ENCODE data around the gene PRKAG2.

PRKAG2 gene

GRCh38 chr7:151550656-151551286, 326.1 kb downstream of the PRKAG2 start:
- no peak overlapping the region for H3K4me3 ChIP-seq (ENCODE audit: low read length)
- H3K4me1 ChIP-seq (ENCODE audit: control insufficient read depth, low read length) = no peaks in the 10 kb centered on the region
- H3K36me3 ChIP-seq (ENCODE audit: control insufficient read depth, low read length) = no peaks in the 10 kb centered on the region
- no peaks in the 10 kb centered on the region for H3F3A ChIP-seq (ENCODE audit: control insufficient read depth, insufficient read depth)
- TF ChIP-seq CTCF (IDR thresholded peaks at IDR 0.05; ENCODE audit: low read depth, low read length, poor library complexity, severe bottlenecking) = no peak
- TF ChIP-seq EZH2phosphoT487 (IDR thresholded peaks at IDR 0.05; ENCODE audit: borderline replicate concordance, low read length) = no peak
- H4K20me1 ChIP-seq (ENCODE audit: control insufficient read depth, insufficient read depth, low read depth, low read length) = no peaks in the 10 kb centered on the region
- peaks cover 5% of the 10 kb centered on the region; the same call in 1 of the 2 replicates for H3K27me3 ChIP-seq (ENCODE audit: control insufficient read depth, low read length)
- H3K9me3 ChIP-seq (ENCODE audit: control insufficient read depth, insufficient read depth, low read length) = no peaks in the 10 kb centered on the region
- H3K4me2 ChIP-seq (ENCODE audit: low read length) = no peak overlapping the region
- no peak overlapping the region for H3K27ac ChIP-seq (ENCODE audit: low read depth, low read length)
- H3K79me2 ChIP-seq (ENCODE audit: control insufficient read depth, low read length) = no peaks in the 10 kb centered on the region
- no peaks in the 10 kb centered on the region for H3K9me2 ChIP-seq (replicated peaks; ENCODE audit: control insufficient read depth, low read length)

GRCh38 chr7:151549644-151550043, 327.3 kb downstream of the PRKAG2 start:
- no peaks in the 10 kb centered on the region for H3F3A ChIP-seq (ENCODE audit: control insufficient read depth, insufficient read depth)
- H3K4me2 ChIP-seq (ENCODE audit: low read length) = no peak overlapping the region
- H4K20me1 ChIP-seq (ENCODE audit: control insufficient read depth, insufficient read depth, low read depth, low read length) = no peaks in the 10 kb centered on the region
- TF ChIP-seq EZH2phosphoT487 (IDR thresholded peaks at IDR 0.05; ENCODE audit: borderline replicate concordance, low read length) = no peak
- TF ChIP-seq CTCF (IDR thresholded peaks at IDR 0.05; ENCODE audit: low read depth, low read length, poor library complexity, severe bottlenecking) = no peak
- H3K4me1 ChIP-seq (ENCODE audit: control insufficient read depth, low read length) = no peaks in the 10 kb centered on the region
- no peaks in the 10 kb centered on the region for H3K9me2 ChIP-seq (replicated peaks; ENCODE audit: control insufficient read depth, low read length)
- H3K79me2 ChIP-seq (ENCODE audit: control insufficient read depth, low read length) = no peaks in the 10 kb centered on the region
- no peak overlapping the region for H3K4me3 ChIP-seq (ENCODE audit: low read length)
- no peak overlapping the region for H3K27ac ChIP-seq (ENCODE audit: low read depth, low read length)
- no peaks in the 10 kb centered on the region for H3K9me3 ChIP-seq (ENCODE audit: control insufficient read depth, insufficient read depth, low read length)
- peaks cover 5% of the 10 kb centered on the region; the same call in 1 of the 2 replicates for H3K27me3 ChIP-seq (ENCODE audit: control insufficient read depth, low read length)
- H3K36me3 ChIP-seq (ENCODE audit: control insufficient read depth, low read length) = no peaks in the 10 kb centered on the region

- H3F3A ChIP-seq (ENCODE audit: control insufficient read depth, insufficient read depth) = no peaks in the 10 kb centered on the region
- no peak overlapping the region for H3K4me2 ChIP-seq (ENCODE audit: low read length)
- H3K9me2 ChIP-seq (replicated peaks; ENCODE audit: control insufficient read depth, low read length) = no peaks in the 10 kb centered on the region
- H3K4me3 ChIP-seq (ENCODE audit: low read length) = no peak overlapping the region
- no peaks in the 10 kb centered on the region for H3K9me3 ChIP-seq (ENCODE audit: control insufficient read depth, insufficient read depth, low read length)
- peaks cover 5% of the 10 kb centered on the region; the same call in 1 of the 2 replicates for H3K27me3 ChIP-seq (ENCODE audit: control insufficient read depth, low read length)
- no peaks in the 10 kb centered on the region for H4K20me1 ChIP-seq (ENCODE audit: control insufficient read depth, insufficient read depth, low read depth, low read length)
- H3K36me3 ChIP-seq (ENCODE audit: control insufficient read depth, low read length) = no peaks in the 10 kb centered on the region
- no peaks in the 10 kb centered on the region for H3K4me1 ChIP-seq (ENCODE audit: control insufficient read depth, low read length)
- no peak for TF ChIP-seq CTCF (IDR thresholded peaks at IDR 0.05; ENCODE audit: low read depth, low read length, poor library complexity, severe bottlenecking)
- no peak overlapping the region for H3K27ac ChIP-seq (ENCODE audit: low read depth, low read length)
- H3K79me2 ChIP-seq (ENCODE audit: control insufficient read depth, low read length) = no peaks in the 10 kb centered on the region
Measured at GRCh38 chr7:151549083-151549482, 327.8 kb downstream of the PRKAG2 start.

Measured in DOHH2 (cell line).